HG03064 (cell line): Measurements from ENCODE around the gene SLCO3A1.

Experiments
- ATAC-seq: cut with Tn5 transposase; IDR thresholded peaks from one replicate; pipeline ENCODE4 v1.9.1; 2021; ENCODE audit warnings: low read depth; ENCODE audit not compliant: unreplicated experiment

Gene SLCO3A1

GRCh38 chr15:91936182-91936775, 82.8 kb downstream of the SLCO3A1 start:
- no peak for ATAC-seq

- no peak for ATAC-seq
These were observed 83.4 kb downstream of the SLCO3A1 start for GRCh38 chr15:91936927-91937326.

GRCh38 chr15:91938136-91938535, 84.6 kb downstream of the SLCO3A1 start:
- no peak for ATAC-seq

GRCh38 chr15:91939403-91939831, 85.9 kb downstream of the SLCO3A1 start:
- ATAC-seq, result no peak

GRCh38 chr15:91940496-91941381, 87.2 kb downstream of the SLCO3A1 start:
- ATAC-seq, result no peak

- no peak for ATAC-seq
These were observed 88.6 kb downstream of the SLCO3A1 start for GRCh38 chr15:91941871-91942658.

GRCh38 chr15:91942720-91943394, 89.3 kb downstream of the SLCO3A1 start:
- ATAC-seq, result no peak

- no peak for ATAC-seq
These were observed 90.8 kb downstream of the SLCO3A1 start for GRCh38 chr15:91944331-91944730.

GRCh38 chr15:91945385-91945784, 91.9 kb downstream of the SLCO3A1 start:
- no peak for ATAC-seq

GRCh38 chr15:91946075-91946474, 92.6 kb downstream of the SLCO3A1 start:
- no peak for ATAC-seq

- no peak for ATAC-seq
These were observed 93.2 kb downstream of the SLCO3A1 start for GRCh38 chr15:91946581-91947292.

- ATAC-seq, result no peak
These were observed 93.8 kb downstream of the SLCO3A1 start for GRCh38 chr15:91947293-91947679.

- no peak for ATAC-seq
These were observed 94.4 kb downstream of the SLCO3A1 start for GRCh38 chr15:91947683-91948608.

GRCh38 chr15:91949361-91949760, 95.9 kb downstream of the SLCO3A1 start:
- no peak for ATAC-seq

GRCh38 chr15:91950054-91950453, 96.5 kb downstream of the SLCO3A1 start:
- ATAC-seq, result no peak

- ATAC-seq, result no peak
These were observed 97.3 kb downstream of the SLCO3A1 start for GRCh38 chr15:91950631-91951329.

GRCh38 chr15:91952216-91952615, 98.7 kb downstream of the SLCO3A1 start:
- ATAC-seq, result no peak

- ATAC-seq, result no peak
These were observed 99.9 kb downstream of the SLCO3A1 start for GRCh38 chr15:91953432-91953831.
